ENCODE data around the gene SLC16A11.

DNA sequence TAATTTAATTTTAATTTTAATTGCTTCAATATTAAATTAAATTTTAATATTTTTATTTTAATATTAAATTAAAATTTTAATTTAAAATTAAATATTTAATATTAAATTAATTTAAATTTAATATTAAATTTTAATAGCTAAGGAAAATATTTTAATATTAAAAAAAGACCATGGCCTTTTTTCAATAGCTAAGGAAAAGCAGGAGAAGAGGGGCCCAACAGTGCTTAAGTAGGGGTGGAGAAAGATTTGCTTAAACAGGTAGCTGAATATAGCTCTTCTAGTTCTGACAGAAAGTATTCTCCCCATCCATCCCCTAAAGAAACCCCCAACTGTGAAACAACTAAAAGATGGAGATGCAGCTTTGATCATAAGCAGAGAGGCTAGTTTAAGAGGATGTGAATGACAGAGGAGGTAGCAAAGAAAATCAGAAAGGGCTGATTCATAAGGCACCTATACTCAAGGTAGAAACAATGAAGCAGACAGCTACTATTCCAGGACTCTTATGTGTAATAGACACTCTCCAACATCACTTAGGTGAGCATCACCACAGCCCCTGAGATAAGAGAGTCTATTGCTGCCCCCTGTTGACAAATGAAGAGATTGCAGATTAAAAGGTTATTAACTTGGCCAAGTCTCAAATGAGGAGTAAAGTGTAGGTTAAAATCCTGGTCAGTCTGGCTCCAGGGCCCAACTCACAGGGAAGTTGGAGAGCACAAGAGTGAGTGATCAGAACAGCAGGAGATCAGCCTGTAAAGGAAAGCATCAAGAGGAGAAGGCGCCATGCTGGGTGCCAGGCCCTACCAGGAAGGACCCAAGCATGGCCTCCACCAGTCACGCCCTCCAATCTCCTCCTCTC is 39.3 kb downstream of the SLC16A11 start:
- TF ChIP-seq, protein P1, sequence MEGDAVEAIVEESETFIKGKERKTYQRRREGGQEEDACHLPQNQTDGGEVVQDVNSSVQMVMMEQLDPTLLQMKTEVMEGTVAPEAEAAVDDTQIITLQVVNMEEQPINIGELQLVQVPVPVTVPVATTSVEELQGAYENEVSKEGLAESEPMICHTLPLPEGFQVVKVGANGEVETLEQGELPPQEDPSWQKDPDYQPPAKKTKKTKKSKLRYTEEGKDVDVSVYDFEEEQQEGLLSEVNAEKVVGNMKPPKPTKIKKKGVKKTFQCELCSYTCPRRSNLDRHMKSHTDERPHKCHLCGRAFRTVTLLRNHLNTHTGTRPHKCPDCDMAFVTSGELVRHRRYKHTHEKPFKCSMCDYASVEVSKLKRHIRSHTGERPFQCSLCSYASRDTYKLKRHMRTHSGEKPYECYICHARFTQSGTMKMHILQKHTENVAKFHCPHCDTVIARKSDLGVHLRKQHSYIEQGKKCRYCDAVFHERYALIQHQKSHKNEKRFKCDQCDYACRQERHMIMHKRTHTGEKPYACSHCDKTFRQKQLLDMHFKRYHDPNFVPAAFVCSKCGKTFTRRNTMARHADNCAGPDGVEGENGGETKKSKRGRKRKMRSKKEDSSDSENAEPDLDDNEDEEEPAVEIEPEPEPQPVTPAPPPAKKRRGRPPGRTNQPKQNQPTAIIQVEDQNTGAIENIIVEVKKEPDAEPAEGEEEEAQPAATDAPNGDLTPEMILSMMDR (conservative IDR thresholded peaks at IDR 0.05; ENCODE audit: low read length), result peak; percentile 92
- no peak for TF ChIP-seq EZH2phosphoT487 (IDR thresholded peaks at IDR 0.05; ENCODE audit: borderline replicate concordance)

Data from Loucy (cell line).